PFSK-1 (cell line): ENCODE measurements around the gene SLC27A5.

Experiments
- FOXP2 ChIP-seq: optimal IDR thresholded peaks from 2 replicates; pipeline ENCODE3; 2011; ENCODE audit warnings: borderline replicate concordance, control low read depth, inconsistent platforms; ENCODE audit not compliant: insufficient read depth; ENCODE audit errors: extremely low read length, extremely low read depth
- POLR2AphosphoS5 ChIP-seq: IDR thresholded peaks from 2 replicates; pipeline ENCODE4 v1.6.1; 2012; ENCODE audit warnings: low read depth, mild to moderate bottlenecking, control low read depth, low read length, moderate library complexity
- SIN3A ChIP-seq: IDR thresholded peaks from 2 replicates; pipeline ENCODE4 v1.6.1; 2012; ENCODE audit warnings: mild to moderate bottlenecking, low read length, moderate library complexity, borderline replicate concordance; ENCODE audit not compliant: insufficient read depth
- TAF1 ChIP-seq: IDR thresholded peaks from 2 replicates; pipeline ENCODE4 v1.6.1; 2012; ENCODE audit warnings: low read length, control low read depth, borderline replicate concordance; ENCODE audit not compliant: insufficient read depth
- TF ChIP-seq, protein P1 (sequence below), 2 experiments: IDR thresholded peaks; 2 replicates each; pipeline versions ENCODE4 v1.6.1 to v1.8.0; 2011 to 2012; ENCODE audit warnings: low read depth in 2 of 2, low read length in 2 of 2, control low read depth in 1 of 2, inconsistent platforms in 1 of 2, mild to moderate bottlenecking in 1 of 2, moderate library complexity in 1 of 2; ENCODE audit not compliant: insufficient read depth in 1 of 2

The SLC27A5 gene

DNA sequence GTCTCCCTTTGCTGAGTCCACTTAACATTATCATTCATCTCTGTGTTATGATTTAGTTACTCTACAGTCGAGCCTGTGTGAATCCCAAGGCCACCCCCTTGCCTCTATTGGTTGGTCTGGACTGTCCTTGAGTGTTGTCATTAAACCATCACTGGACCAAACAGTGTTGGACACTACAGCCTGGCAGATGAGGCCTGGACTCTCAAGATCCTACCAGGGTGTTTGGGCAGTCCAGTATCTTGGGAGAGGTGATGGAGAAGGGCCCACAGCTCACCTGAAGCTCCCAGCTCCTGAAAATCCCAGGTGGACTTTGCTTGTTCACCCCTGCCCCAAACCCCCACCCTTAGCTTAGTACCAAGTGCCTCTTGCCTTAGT is 39.3 kb upstream of the SLC27A5 start:
- TF ChIP-seq SIN3A, result no peak
- TF ChIP-seq TAF1, result no peak
- no peak; the same call in 1 of the 2 replicates for TF ChIP-seq POLR2AphosphoS5
- TF ChIP-seq, protein P1, sequence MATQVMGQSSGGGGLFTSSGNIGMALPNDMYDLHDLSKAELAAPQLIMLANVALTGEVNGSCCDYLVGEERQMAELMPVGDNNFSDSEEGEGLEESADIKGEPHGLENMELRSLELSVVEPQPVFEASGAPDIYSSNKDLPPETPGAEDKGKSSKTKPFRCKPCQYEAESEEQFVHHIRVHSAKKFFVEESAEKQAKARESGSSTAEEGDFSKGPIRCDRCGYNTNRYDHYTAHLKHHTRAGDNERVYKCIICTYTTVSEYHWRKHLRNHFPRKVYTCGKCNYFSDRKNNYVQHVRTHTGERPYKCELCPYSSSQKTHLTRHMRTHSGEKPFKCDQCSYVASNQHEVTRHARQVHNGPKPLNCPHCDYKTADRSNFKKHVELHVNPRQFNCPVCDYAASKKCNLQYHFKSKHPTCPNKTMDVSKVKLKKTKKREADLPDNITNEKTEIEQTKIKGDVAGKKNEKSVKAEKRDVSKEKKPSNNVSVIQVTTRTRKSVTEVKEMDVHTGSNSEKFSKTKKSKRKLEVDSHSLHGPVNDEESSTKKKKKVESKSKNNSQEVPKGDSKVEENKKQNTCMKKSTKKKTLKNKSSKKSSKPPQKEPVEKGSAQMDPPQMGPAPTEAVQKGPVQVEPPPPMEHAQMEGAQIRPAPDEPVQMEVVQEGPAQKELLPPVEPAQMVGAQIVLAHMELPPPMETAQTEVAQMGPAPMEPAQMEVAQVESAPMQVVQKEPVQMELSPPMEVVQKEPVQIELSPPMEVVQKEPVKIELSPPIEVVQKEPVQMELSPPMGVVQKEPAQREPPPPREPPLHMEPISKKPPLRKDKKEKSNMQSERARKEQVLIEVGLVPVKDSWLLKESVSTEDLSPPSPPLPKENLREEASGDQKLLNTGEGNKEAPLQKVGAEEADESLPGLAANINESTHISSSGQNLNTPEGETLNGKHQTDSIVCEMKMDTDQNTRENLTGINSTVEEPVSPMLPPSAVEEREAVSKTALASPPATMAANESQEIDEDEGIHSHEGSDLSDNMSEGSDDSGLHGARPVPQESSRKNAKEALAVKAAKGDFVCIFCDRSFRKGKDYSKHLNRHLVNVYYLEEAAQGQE (IDR thresholded peaks at IDR 0.05; ENCODE audit: insufficient read depth in 1 of 2, low read depth in 2 of 2, low read length in 2 of 2), result no peak
- no peak for TF ChIP-seq FOXP2

DNA sequence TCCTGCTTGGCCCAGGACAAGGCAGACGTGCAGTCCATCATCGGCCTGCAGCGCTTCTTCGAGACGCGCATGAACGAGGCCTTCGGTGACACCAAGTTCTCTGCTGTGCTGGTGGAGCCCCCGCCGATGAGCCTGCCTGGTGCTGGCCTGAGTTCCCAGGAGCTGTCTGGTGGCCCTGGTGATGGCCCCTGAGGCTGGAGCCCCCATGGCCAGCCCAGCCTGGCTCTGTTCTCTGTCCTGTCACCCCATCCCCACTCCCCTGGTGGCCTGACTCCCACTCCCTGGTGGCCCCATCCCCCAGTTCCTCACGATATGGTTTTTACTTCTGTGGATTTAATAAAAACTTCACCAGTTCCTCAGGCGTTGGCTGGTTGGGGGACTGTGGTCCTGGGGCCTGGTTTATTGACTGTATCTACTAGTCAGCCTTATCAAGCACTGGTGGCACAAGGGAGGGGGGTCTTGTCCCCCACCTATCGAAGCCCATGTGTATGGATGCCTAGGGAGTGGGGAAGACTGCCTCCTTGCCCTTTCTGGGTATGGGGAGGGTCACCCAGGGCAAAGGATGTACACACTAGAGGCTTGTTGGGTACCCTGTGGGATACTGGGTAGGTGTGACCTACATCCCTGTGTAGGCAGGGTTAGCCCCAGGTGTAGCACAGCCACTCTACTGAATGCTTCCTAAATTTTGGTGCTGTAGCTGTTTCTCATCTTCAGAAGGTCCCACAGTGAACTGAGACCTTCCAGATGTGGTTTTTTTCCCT is 38.8 kb upstream of the SLC27A5 start:
- TF ChIP-seq TAF1, result no peak
- TF ChIP-seq FOXP2, result no peak
- no peak; the same call in 1 of the 2 replicates for TF ChIP-seq POLR2AphosphoS5
- TF ChIP-seq, protein P1 (IDR thresholded peaks at IDR 0.05; ENCODE audit: insufficient read depth in 1 of 2, low read depth in 2 of 2, low read length in 2 of 2), result no peak
- no peak for TF ChIP-seq SIN3A

DNA sequence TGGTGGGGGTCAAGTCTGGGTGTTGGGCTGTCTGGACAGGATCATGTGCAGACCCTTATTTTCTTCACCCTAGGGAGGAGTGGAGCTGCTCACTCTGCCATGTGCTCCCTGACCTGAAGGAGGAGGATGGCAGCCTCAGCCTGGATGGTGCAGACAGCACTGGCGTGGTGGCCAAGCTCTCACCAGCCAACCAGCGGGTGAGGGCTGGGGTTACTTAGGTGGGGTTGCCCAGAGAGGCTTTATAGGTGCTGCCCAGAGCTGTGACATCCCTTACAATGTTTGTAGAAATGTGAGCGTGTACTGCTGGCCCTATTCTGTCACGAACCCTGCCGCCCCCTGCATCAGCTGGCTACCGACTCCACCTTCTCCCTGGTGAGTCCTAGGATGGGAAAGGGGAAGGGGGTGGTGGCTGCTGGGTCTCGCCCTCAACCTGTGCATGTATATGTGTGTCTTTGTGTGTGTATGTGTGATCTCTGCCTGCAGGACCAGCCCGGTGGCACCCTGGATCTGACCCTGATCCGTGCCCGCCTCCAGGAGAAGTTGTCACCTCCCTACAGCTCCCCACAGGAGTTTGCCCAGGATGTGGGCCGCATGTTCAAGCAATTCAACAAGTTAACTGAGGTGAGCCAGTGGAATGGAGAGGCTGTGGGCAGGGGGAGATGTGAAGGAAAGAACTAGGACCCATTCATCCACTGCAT is 38.0 kb upstream of the SLC27A5 start:
- TF ChIP-seq, protein P1 (IDR thresholded peaks at IDR 0.05; ENCODE audit: insufficient read depth in 1 of 2, low read depth in 2 of 2, low read length in 2 of 2), result no peak
- TF ChIP-seq TAF1, result no peak
- no peak for TF ChIP-seq POLR2AphosphoS5
- no peak for TF ChIP-seq SIN3A
- no peak for TF ChIP-seq FOXP2

- TF ChIP-seq, protein P1 (IDR thresholded peaks at IDR 0.05; ENCODE audit: insufficient read depth in 1 of 2, low read depth in 2 of 2, low read length in 2 of 2), result no peak
- TF ChIP-seq TAF1 (no peak), SIN3A (no peak), POLR2AphosphoS5 (no peak; the same call in 1 of the 2 replicates), FOXP2 (no peak)
Observed at GRCh38 chr19:58548859-58549663, 37.3 kb upstream of the SLC27A5 start.
